Retinal pigment epithelial cell (primary cell): Measurements from ENCODE around the gene EFHC2.

Source experiments
- DNase-seq: peaks from one replicate; pipeline ENCODE4 v3.0.0-alpha.2; 2010; ENCODE audit warnings: low read depth
- H3K4me3 ChIP-seq: 2 replicates; pipeline ENCODE4 v1.5.1; 2011; ENCODE audit warnings: mild to moderate bottlenecking, low read length, control low read depth, moderate library complexity
- TF ChIP-seq, protein P1 (sequence below): conservative IDR thresholded peaks from 2 replicates; pipeline ENCODE4 v1.5.1; 2011; ENCODE audit warnings: low read depth, low read length, control low read depth, inconsistent platforms

EFHC2 gene

DNA sequence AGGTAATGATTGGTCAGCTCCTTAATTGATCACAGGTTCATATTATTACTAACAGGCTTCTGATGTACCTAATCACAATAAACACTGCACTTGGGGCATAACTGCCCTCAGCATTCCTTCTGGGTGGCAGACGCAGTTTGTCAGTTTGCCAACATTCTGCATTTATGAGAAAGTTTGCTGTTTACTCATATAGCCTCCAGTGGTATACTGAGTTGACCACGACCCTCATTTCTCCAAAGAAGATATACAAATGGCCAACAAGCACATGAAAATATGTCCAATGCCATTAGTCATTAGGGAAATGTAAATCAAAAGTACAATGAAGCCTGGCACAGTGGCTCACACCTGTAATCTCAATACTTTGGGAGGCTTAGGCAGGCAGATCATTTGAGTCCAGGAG is 26.3 kb downstream of the EFHC2 start:
- DNase-seq, result no peak
- TF ChIP-seq, protein P1, sequence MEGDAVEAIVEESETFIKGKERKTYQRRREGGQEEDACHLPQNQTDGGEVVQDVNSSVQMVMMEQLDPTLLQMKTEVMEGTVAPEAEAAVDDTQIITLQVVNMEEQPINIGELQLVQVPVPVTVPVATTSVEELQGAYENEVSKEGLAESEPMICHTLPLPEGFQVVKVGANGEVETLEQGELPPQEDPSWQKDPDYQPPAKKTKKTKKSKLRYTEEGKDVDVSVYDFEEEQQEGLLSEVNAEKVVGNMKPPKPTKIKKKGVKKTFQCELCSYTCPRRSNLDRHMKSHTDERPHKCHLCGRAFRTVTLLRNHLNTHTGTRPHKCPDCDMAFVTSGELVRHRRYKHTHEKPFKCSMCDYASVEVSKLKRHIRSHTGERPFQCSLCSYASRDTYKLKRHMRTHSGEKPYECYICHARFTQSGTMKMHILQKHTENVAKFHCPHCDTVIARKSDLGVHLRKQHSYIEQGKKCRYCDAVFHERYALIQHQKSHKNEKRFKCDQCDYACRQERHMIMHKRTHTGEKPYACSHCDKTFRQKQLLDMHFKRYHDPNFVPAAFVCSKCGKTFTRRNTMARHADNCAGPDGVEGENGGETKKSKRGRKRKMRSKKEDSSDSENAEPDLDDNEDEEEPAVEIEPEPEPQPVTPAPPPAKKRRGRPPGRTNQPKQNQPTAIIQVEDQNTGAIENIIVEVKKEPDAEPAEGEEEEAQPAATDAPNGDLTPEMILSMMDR, result no peak
- H3K4me3 ChIP-seq, result no peak overlapping the region

DNA sequence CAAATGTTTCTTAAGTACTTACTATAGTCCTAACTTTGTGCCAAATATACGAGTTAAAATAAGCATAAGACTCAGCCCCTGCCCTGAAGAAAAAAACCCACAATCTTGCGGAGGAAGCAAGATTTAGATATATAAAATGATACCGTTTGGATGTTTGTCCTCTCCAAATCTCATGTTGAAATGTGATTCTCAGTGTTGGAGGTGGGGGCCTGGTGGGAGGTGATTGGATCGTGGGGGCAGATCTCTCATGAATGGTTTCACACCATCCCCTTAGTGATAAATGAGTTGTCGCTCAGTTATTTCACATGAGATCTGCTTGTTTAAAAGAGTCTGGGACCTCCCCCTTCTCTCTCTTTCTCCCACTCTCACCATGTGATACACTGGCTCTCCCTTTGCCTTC is 28.7 kb downstream of the EFHC2 start:
- no peak for DNase-seq
- TF ChIP-seq, protein P1, result no peak
- no peak overlapping the region for H3K4me3 ChIP-seq

DNA sequence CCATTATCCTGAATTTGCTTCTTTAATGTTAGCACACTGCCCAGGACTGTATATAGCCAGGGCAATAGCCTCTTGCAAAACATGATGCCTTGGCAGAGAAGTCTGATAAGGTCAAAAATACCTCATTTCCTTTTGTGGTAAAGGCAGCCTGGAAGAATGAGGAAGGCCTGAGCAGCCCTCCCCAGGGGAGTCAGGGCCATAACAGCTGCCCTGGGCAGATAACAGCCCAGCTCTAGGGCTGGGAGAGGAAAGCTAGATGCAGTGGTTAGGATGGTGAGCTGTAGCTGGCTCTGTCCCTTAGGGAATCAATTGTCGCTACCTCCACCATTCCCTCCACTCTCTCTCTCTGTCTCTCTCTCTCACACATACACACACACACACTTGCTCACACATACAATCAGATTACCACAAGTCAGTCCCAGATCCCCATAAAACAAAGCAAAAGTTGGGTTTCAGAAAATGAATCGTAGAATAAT is 29.2 kb downstream of the EFHC2 start:
- TF ChIP-seq, protein P1, result no peak
- H3K4me3 ChIP-seq, result no peak overlapping the region
- no peak for DNase-seq

DNA sequence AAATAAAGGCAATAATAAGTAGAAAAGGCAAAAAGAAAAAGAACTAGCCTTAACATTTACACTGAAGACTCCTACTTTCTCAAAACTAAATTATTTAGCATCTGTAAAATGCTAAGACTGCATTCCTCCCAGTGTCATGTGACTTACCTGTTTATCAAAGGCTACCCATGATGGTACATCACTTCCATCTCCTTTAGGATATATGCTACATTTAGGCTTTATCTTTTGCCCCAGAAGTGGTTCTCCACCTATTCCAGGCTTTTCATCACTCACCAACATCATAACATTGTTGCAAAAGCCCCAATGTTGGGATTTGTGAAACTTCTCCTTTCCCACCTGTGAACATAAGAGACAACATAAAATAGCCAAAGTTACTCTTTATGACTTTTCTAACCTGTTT is 31.1 kb downstream of the EFHC2 start:
- TF ChIP-seq, protein P1, result no peak
- DNase-seq, result no peak
- no peak overlapping the region for H3K4me3 ChIP-seq

DNA sequence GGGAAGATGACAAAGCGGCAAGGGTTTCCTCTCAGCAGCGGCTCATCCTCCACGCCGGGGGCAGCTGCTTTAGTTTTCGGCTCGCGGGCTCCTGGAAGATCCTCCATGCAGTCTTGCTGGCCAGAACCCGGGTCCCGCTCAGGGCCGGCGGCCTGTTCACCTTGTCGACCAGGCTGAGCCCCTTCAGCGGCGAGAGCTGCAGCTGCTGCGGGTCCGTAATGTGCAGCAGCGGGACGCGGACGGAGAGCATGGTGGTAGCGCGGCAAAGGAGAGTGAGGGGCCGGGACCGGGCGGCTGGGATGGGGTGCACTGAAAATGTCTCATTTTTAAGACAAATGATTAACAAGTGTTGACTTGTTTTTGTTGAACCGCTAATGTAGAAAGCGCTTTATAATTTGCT is 33.2 kb downstream of the EFHC2 start:
- no peak for DNase-seq
- TF ChIP-seq, protein P1, result no peak

DNA sequence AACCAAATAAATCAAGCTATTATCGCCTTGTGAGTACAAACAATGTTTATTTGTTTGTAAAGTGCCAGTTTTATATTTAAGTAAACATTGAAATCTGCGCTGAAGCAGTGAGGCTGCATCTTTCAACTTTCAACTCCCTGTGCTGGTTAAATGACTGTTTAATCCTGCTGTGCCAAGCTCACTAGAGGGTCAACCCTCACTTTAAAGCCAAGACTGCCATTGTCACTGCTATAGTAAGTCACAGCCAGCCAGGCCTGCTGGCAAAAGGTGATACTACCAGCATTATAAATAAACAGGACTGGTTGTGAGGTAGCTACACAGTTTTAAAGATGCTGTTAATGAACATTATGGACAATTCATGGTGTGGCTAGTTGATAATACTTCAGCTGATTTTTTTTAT is 34.6 kb downstream of the EFHC2 start:
- no peak overlapping the region for H3K4me3 ChIP-seq
- no peak for DNase-seq
- TF ChIP-seq, protein P1, result no peak

More for the DNA sequence above, 33.2 kb downstream of the EFHC2 start:
- H3K4me3 ChIP-seq, result no peak overlapping the region

DNA sequence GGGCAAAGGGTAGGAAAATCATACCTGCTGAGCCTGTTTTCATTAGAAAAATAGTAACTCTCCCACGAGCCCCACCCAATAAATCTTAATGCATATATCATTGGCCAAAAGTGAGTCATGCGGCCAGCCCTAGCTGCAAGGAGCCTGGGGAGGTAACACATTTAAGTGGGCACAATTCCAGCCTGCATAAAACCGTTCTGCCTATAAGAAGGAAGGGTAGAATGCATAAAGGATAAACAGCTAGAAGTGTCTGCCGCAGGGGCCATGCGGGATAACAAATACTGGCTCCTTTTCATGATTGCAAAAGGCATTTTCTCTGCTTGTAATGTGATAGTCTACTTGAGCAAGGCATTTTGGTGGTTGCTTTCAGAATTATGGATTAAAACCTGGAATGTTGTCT is 37.1 kb downstream of the EFHC2 start:
- DNase-seq, result peak; percentile 23
- TF ChIP-seq, protein P1, result no peak
- no peak overlapping the region for H3K4me3 ChIP-seq
